Natural killer cell (primary cell): Measurements from ENCODE around the gene BROX. TPM values are rescaled to one million over a fixed set of nuclear protein-coding genes. Genes with fewer than 3 reads are reported as not detected.

Source experiments
- ATAC-seq, 3 donors: fragments of 150-1000 bp in 2 of 3; fragments of 200-7000 bp in 1 of 3; cut with Tn5 transposase; 1 replicate in 1 of 3; 2 replicates in 2 of 3; pipeline ENCODE4 v1.10.0; 2021; ENCODE audit warnings: mild to moderate bottlenecking in 2 of 3, moderate library complexity in 2 of 3
- DNase-seq, 2 donors: peaks; one replicate each; pipeline versions ENCODE4 v3.0.0 to v3.0.0-alpha.2; 2013 to 2021; ENCODE audit warnings: mixed read lengths in 1 of 2
- H3K27ac ChIP-seq: one replicate; pipeline ENCODE4 v1.5.1; 2013; ENCODE audit warnings: mild to moderate bottlenecking, low read length
- H3K27me3 ChIP-seq: one replicate; pipeline ENCODE4 v1.6.1; 2013; ENCODE audit warnings: low read length; ENCODE audit not compliant: control insufficient read depth, insufficient read depth
- H3K36me3 ChIP-seq: one replicate; pipeline ENCODE4 v1.6.1; 2013; ENCODE audit warnings: low read length; ENCODE audit not compliant: control insufficient read depth, insufficient read depth
- H3K4me1 ChIP-seq: one replicate; pipeline ENCODE4 v1.6.1; 2013; ENCODE audit warnings: low read length; ENCODE audit not compliant: control insufficient read depth, insufficient read depth
- H3K4me3 ChIP-seq: one replicate; pipeline ENCODE4 v1.5.1; 2013; ENCODE audit warnings: low read length
- H3K9me3 ChIP-seq: one replicate; pipeline ENCODE4 v1.6.1; 2013; ENCODE audit warnings: low read length; ENCODE audit not compliant: control insufficient read depth, insufficient read depth
- H3K27ac Mint-ChIP-seq, 2 donors: one replicate each; pipeline ENCODE4 v1.8.0; 2022; ENCODE audit warnings: mild to moderate bottlenecking in 2 of 2, mixed read lengths in 2 of 2, moderate library complexity in 1 of 2
- H3K27me3 Mint-ChIP-seq, 2 donors: one replicate each; pipeline ENCODE4 v1.8.0; 2022; ENCODE audit warnings: low read depth in 2 of 2, mixed read lengths in 2 of 2
- H3K36me3 Mint-ChIP-seq: one replicate; pipeline ENCODE4 v1.8.0; 2022; ENCODE audit warnings: mixed read lengths
- H3K4me1 Mint-ChIP-seq, 2 donors: one replicate each; pipeline ENCODE4 v1.8.0; 2022; ENCODE audit warnings: mixed read lengths in 2 of 2
- H3K4me3 Mint-ChIP-seq: one replicate; pipeline ENCODE4 v1.8.0; 2022; ENCODE audit warnings: mild to moderate bottlenecking, moderate library complexity, mixed read lengths
- H3K9me3 Mint-ChIP-seq, 2 donors: one replicate each; pipeline ENCODE4 v1.8.0; 2022; ENCODE audit warnings: mixed read lengths in 2 of 2
- WGBS: methylation state at CpG from one replicate; pipeline ENCODE4 v1.1.7; 2013; ENCODE audit warnings: missing lambda C conversion rate; ENCODE audit not compliant: insufficient coverage; 5-methylcytosine and 5-hydroxymethylcytosine counted together
- intact Hi-C: fragments of 100-400 bp; cut with micrococcal nuclease; formaldehyde crosslinking; loops from one replicate; pipeline ENCODE4 v1.14.2; 2022
- total RNA-seq, 4 donors: library from RNA; stranded (reverse); fragments of 120-200 nt in 1 of 4; gene quantifications; one replicate each; pipeline versions ENCODE4 v1.2.3 to v1.2.4, GENCODE V29; 2013 to 2022
- TF ChIP-seq, protein P1 (sequence below): fragments of 200-600 bp; IDR thresholded peaks from one replicate; pipeline ENCODE4 v1.8.0; 2022; ENCODE audit warnings: antibody characterized with exemption

The BROX gene
- total RNA-seq, 3 donors from 2014 or later (not counting 1 experiment from before 2014, with no cell fraction given): 68.3 to 75.2 (median 74.5) TPM

DNA sequence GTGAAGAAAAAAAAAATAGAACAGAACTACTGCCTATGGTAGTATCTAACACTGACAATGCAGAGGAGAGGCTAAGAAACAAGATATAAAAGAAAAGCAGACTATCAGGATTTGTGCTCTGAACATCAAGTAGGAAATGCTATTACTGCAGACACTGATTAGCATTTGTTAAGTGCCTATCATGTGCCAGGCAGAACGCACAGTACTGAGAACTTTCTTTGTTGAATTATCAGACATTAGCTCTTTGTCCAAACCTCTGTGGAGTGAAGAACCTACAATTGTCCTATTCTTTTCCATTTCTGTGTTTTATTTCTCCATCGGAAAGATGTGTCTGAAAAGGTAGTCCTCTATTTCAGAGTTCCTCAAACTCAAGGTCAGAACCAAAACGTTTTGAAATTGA, 72.0 kb downstream of the BROX start:
- H3K27ac Mint-ChIP-seq: no peak overlapping the region
- TF ChIP-seq, protein P1, sequence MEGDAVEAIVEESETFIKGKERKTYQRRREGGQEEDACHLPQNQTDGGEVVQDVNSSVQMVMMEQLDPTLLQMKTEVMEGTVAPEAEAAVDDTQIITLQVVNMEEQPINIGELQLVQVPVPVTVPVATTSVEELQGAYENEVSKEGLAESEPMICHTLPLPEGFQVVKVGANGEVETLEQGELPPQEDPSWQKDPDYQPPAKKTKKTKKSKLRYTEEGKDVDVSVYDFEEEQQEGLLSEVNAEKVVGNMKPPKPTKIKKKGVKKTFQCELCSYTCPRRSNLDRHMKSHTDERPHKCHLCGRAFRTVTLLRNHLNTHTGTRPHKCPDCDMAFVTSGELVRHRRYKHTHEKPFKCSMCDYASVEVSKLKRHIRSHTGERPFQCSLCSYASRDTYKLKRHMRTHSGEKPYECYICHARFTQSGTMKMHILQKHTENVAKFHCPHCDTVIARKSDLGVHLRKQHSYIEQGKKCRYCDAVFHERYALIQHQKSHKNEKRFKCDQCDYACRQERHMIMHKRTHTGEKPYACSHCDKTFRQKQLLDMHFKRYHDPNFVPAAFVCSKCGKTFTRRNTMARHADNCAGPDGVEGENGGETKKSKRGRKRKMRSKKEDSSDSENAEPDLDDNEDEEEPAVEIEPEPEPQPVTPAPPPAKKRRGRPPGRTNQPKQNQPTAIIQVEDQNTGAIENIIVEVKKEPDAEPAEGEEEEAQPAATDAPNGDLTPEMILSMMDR: no peak
- Histone ChIP-seq H3K27ac (no peak overlapping the region), H3K27me3 (peaks cover 3% of the 10 kb centered on the region), H3K4me1 (no peaks in the 10 kb centered on the region), H3K9me3 (no peaks in the 10 kb centered on the region), H3K4me3 (no peak overlapping the region), H3K36me3 (no peaks in the 10 kb centered on the region)
- DNase-seq (no peak), ATAC-seq (no peak)
- no peaks in the 10 kb centered on the region for H3K36me3 Mint-ChIP-seq
- 82% methylated on average over 1 of the region's 3 CpGs for WGBS
- H3K27me3 Mint-ChIP-seq: peaks cover 19 to 40% of the 10 kb centered on the region in 2 donors
- H3K9me3 Mint-ChIP-seq: no peaks in the 10 kb centered on the region
- H3K4me3 Mint-ChIP-seq: no peak overlapping the region
- H3K4me1 Mint-ChIP-seq: no peaks in the 10 kb centered on the region
- intact Hi-C loops: no loop called here

Other genes starting within 250 kb of the BROX start
- 1 to 10 TPM in 1 of 3 donors, under 1 TPM in 1, not detected in 1; 0.21 to 1.4 TPM for gene HHIPL2, start 164.5 kb upstream of the BROX start, total RNA-seq
- 10 to 100 TPM in 1 of 3 donors, 1 to 10 TPM in 2; 5.2 to 10.4 (median 7.1) TPM for gene TAF1A, start 122.6 kb upstream of the BROX start, total RNA-seq
- 10 to 100 TPM; 87.0 to 98.8 (median 94.0) TPM for gene MIA3, start 94.5 kb upstream of the BROX start, total RNA-seq
- 10 to 100 TPM; 29.7 to 37.2 (median 33.7) TPM for gene AIDA, start 73 bp upstream of the BROX start, total RNA-seq
- not detected for gene FAM177B, start 24.6 kb downstream of the BROX start, total RNA-seq
- gene DISP1, start 102.5 kb downstream of the BROX start, total RNA-seq: 1 to 10 TPM; 3.7 to 6.0 (median 4.8) TPM